Measurements from ENCODE around the gene CACNA2D1. TPM values are rescaled to one million over a fixed set of nuclear protein-coding genes. Genes with fewer than 3 reads are reported as not detected.

Gene CACNA2D1
- total RNA-seq, 1 donor from 2014 or later = 1.5 TPM

DNA sequence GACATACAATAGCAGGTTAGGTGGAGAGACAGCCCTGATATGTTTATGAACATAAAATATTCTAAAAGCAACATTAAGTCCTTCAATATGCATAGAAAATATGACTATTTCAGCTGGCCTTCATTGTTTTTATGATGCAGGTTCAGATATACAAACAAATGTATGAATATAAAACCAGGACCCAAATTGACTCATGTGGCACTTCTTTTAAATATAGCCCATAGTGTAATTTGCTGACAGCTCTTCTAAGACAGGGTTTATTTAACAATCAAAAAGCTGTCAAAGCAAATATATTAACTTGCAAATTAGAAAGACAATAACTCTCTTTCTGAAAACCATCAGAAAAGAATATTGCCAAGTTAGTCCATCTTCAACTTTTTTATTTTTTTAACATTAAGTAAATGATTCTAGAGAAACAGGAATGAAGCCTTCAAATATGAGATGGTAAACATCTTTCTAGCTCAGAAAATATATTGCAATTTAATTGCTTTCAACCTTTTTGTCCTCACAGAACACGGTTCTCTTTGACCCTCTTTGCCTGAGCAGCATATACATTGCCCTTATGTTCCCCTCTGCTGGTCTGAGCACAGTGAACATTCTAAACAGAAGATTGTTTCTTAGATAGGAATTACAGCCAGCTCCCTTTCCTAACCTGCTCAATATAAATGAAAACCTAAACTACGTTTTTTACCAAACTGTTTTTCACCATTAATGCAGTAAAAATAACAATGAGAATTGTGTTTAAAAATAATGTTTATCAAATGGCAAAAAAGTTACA is 82.8 kb downstream of the CACNA2D1 start:
- Mint-ChIP-seq H3K27ac (no peak overlapping the region), H3K36me3 (no peaks in the 10 kb centered on the region), H3K9me3 (no peaks in the 10 kb centered on the region), H3K4me1 (peaks cover 52% of the 10 kb centered on the region), H3K4me3 (no peak overlapping the region), H3K27me3 (ENCODE audit: insufficient read depth, low read depth) (peaks cover 7% of the 10 kb centered on the region)
- TF ChIP-seq EZH2 (IDR thresholded peaks at IDR 0.05) (no peak), EZH2phosphoT487 (IDR thresholded peaks at IDR 0.05) (no peak)
- TF ChIP-seq, protein P1, sequence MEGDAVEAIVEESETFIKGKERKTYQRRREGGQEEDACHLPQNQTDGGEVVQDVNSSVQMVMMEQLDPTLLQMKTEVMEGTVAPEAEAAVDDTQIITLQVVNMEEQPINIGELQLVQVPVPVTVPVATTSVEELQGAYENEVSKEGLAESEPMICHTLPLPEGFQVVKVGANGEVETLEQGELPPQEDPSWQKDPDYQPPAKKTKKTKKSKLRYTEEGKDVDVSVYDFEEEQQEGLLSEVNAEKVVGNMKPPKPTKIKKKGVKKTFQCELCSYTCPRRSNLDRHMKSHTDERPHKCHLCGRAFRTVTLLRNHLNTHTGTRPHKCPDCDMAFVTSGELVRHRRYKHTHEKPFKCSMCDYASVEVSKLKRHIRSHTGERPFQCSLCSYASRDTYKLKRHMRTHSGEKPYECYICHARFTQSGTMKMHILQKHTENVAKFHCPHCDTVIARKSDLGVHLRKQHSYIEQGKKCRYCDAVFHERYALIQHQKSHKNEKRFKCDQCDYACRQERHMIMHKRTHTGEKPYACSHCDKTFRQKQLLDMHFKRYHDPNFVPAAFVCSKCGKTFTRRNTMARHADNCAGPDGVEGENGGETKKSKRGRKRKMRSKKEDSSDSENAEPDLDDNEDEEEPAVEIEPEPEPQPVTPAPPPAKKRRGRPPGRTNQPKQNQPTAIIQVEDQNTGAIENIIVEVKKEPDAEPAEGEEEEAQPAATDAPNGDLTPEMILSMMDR (IDR thresholded peaks at IDR 0.05) = no peak
- Histone ChIP-seq H3K4me2 (no peak overlapping the region), H3K9me3 (ENCODE audit: low read depth) (no peaks in the 10 kb centered on the region), H3K9ac (no peak overlapping the region), H2AFZ (replicated peaks) (no peak overlapping the region), H4K20me1 (ENCODE audit: low read depth) (no peaks in the 10 kb centered on the region), H3K4me3 (no peak overlapping the region), H3F3A (ENCODE audit: low read depth) (peaks cover 10% of the 10 kb centered on the region), H3K79me2 (ENCODE audit: low read depth) (no peaks in the 10 kb centered on the region), H3K27me3 (no peaks in the 10 kb centered on the region), H3K27ac (no peak overlapping the region), H3K4me1 (peaks cover 43% of the 10 kb centered on the region), H3K36me3 (no peaks in the 10 kb centered on the region)
- peak; percentile 16 for DNase-seq (ENCODE audit: low spot score)

- Mint-ChIP-seq H3K36me3 (no peaks in the 10 kb centered on the region), H3K4me3 (no peak overlapping the region)
These were observed 84.2 kb downstream of the CACNA2D1 start for GRCh38 chr7:82359426-82359825.

GRCh38 chr7:82358923-82359322 is 84.7 kb downstream of the CACNA2D1 start:
- Histone ChIP-seq H3K9ac (no peak overlapping the region), H3K9me3 (ENCODE audit: low read depth) (no peaks in the 10 kb centered on the region), H3F3A (ENCODE audit: low read depth) (no peaks in the 10 kb centered on the region), H3K4me2 (no peak overlapping the region), H3K79me2 (ENCODE audit: low read depth) (no peaks in the 10 kb centered on the region), H3K36me3 (no peaks in the 10 kb centered on the region), H3K27me3 (no peaks in the 10 kb centered on the region), H4K20me1 (ENCODE audit: low read depth) (no peaks in the 10 kb centered on the region), H3K27ac (no peak overlapping the region), H2AFZ (replicated peaks) (peak overlapping the region; percentile 58), H3K4me3 (no peak overlapping the region), H3K4me1 (peaks cover 24% of the 10 kb centered on the region)
- TF ChIP-seq EZH2 (IDR thresholded peaks at IDR 0.05) = no peak
- TF ChIP-seq EZH2phosphoT487 (IDR thresholded peaks at IDR 0.05) = no peak
- TF ChIP-seq, protein P1 (IDR thresholded peaks at IDR 0.05) = no peak
- no peaks in the 10 kb centered on the region for H3K36me3 Mint-ChIP-seq
- H3K4me3 Mint-ChIP-seq = no peak overlapping the region
- no peaks in the 10 kb centered on the region for H3K9me3 Mint-ChIP-seq
- H3K27me3 Mint-ChIP-seq (ENCODE audit: insufficient read depth, low read depth) = peaks cover 4% of the 10 kb centered on the region
- no peak overlapping the region for H3K27ac Mint-ChIP-seq
- H3K4me1 Mint-ChIP-seq = peaks cover 37% of the 10 kb centered on the region
- DNase-seq (ENCODE audit: low spot score) = no peak

More at GRCh38 chr7:82359426-82359825, 84.2 kb downstream of the CACNA2D1 start:
- Histone ChIP-seq H3K4me1 (peaks cover 29% of the 10 kb centered on the region), H3K4me3 (no peak overlapping the region), H3F3A (ENCODE audit: low read depth) (peaks cover 2% of the 10 kb centered on the region), H2AFZ (replicated peaks) (no peak overlapping the region), H3K36me3 (no peaks in the 10 kb centered on the region), H3K27ac (no peak overlapping the region), H4K20me1 (ENCODE audit: low read depth) (no peaks in the 10 kb centered on the region), H3K79me2 (ENCODE audit: low read depth) (no peaks in the 10 kb centered on the region), H3K9me3 (ENCODE audit: low read depth) (no peaks in the 10 kb centered on the region), H3K27me3 (no peaks in the 10 kb centered on the region), H3K9ac (no peak overlapping the region), H3K4me2 (no peak overlapping the region)
- TF ChIP-seq EZH2 (IDR thresholded peaks at IDR 0.05) (no peak), EZH2phosphoT487 (IDR thresholded peaks at IDR 0.05) (no peak)
- TF ChIP-seq, protein P1 (IDR thresholded peaks at IDR 0.05) = no peak
- no peaks in the 10 kb centered on the region for H3K9me3 Mint-ChIP-seq
- DNase-seq (ENCODE audit: low spot score) = no peak
- no peak overlapping the region for H3K27ac Mint-ChIP-seq
- peaks cover 42% of the 10 kb centered on the region for H3K4me1 Mint-ChIP-seq
- H3K27me3 Mint-ChIP-seq (ENCODE audit: insufficient read depth, low read depth) = peaks cover 4% of the 10 kb centered on the region

Measured in neural progenitor cell (in vitro differentiated cells).